ENCODE data around the gene POT1.

POT1 gene

DNA sequence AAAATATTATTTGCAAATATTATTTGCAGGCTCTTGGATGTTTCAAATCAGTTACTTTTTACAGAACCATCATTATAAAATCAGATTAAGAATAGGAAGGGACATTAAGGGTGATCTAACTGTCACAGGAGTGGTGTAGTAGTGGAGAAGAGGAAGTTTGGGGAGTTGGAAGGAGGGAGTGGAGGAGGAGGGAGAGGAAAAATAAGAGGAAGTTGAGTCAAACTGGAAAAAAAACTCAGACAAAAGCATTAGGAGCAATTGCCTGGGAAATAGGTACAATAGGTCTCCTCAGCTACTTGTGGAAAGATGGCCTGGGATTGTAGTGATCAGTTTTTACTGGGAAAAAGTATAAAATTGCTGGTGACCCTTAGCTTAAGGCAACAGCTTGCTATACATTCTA lies 86.3 kb downstream of the POT1 start:
- no peak overlapping the region for H3K27ac ChIP-seq
- TF ChIP-seq CTCF (conservative IDR thresholded peaks at IDR 0.05) (no peak), ZFX (IDR thresholded peaks at IDR 0.05) (no peak)

GRCh38 chr7:124840435-124840834 lies 89.2 kb downstream of the POT1 start:
- no peak overlapping the region for H3K27ac ChIP-seq
- TF ChIP-seq ZFX (IDR thresholded peaks at IDR 0.05) (no peak), CTCF (conservative IDR thresholded peaks at IDR 0.05) (peak; percentile 47)

- TF ChIP-seq CTCF (conservative IDR thresholded peaks at IDR 0.05) = no peak
- TF ChIP-seq ZFX (IDR thresholded peaks at IDR 0.05) = no peak
- no peak overlapping the region for H3K27ac ChIP-seq
Observed at GRCh38 chr7:124839687-124840086, 89.9 kb downstream of the POT1 start.

DNA sequence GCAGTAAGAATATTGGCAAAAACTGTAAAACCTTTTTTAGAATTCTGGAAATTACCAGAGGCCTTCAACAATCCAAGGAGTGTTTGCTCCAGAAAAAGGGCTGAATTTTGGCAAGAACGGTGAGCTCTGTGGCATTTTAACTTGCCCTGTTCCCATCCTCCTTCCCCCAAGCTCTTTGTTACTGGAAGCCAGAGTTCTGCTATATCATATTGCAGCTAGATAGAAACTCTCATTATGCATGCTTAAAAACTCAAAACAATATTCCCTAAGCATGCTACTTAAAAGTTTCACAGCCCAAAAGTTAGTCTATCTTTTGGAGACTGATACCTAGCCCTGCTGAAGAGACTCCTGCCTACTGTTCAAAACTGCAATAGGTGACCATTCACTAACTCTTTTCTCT lies 93.5 kb downstream of the POT1 start:
- H3K27ac ChIP-seq = no peak overlapping the region
- TF ChIP-seq CTCF (conservative IDR thresholded peaks at IDR 0.05) (no peak), ZFX (IDR thresholded peaks at IDR 0.05) (no peak)

- TF ChIP-seq ZFX (IDR thresholded peaks at IDR 0.05) = no peak
- no peak for TF ChIP-seq CTCF (conservative IDR thresholded peaks at IDR 0.05)
- no peak overlapping the region for H3K27ac ChIP-seq
Observed at GRCh38 chr7:124818807-124819206, 110.8 kb downstream of the POT1 start.

DNA sequence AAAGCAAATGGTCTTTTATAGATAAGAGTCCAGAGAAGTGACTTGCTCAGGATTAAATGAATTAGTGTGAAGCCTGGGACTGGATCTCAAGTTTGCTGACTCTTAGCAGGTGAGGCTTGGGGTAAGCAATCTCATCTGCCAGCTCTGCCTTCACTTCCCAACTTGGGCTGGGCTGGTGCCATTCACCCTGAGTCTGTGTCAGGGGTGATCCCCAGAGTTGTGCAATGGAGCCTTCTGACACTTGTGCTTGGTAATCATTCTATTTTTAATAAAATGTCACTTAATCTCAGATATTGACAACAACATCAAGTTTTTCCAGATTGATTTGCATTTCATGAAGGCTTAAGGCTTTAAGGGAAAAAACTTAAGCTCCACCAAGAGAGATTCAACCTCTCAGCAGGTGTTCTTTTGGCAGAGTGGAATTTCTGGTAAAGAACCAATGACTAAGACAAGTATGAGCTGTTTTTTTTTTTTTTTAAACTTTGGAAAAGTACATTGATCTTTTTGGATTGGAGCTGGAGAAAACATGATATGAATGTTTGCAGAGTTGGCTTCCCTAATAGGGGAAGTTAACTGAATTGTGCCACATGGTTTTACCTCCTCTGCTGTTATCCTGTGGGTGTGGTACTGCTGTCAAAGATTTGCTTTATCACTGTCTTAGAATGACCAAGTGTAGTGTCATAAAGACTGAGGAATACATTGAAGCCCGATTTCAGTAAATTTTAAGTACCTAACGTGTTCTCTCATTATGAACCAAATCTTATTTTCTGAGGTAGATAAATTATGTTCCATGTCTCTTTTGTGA lies 115.4 kb downstream of the POT1 start:
- no peak for TF ChIP-seq CTCF (conservative IDR thresholded peaks at IDR 0.05)
- no peak for TF ChIP-seq ZFX (IDR thresholded peaks at IDR 0.05)

GRCh38 chr7:124812764-124813163 lies 116.9 kb downstream of the POT1 start:
- TF ChIP-seq CTCF (conservative IDR thresholded peaks at IDR 0.05) = no peak
- no peak for TF ChIP-seq ZFX (IDR thresholded peaks at IDR 0.05)
- H3K27ac ChIP-seq = no peak overlapping the region

More for the DNA sequence above, 115.4 kb downstream of the POT1 start:
- no peak overlapping the region for H3K27ac ChIP-seq

Data from C4-2B (cell line).